H1 (cell line): ENCODE measurements around the gene C1QTNF4. TPM values are rescaled to one million over a fixed set of nuclear protein-coding genes. Genes with fewer than 3 reads are reported as not detected.
"Not testable (repeated sequence)": the region's sequence is repeated elsewhere in the genome, so short reads cannot be mapped to it uniquely, and the experiment has no call there.

Experiments used
- CTCF ChIA-PET: fragments of 300-600 bp; sonication (Branson Sonifier 250); formaldehyde crosslinking; loops from one replicate; lab custom pipeline; 2021; ENCODE audit not compliant: partially characterized antibody; lab: Charles Lee
- POLR2A ChIA-PET: fragments of 300-600 bp; sonication (Branson Sonifier 250); formaldehyde crosslinking; loops from one replicate; lab custom pipeline; 2021; ENCODE audit warnings: inconsistent platforms; ENCODE audit not compliant: partially characterized antibody; lab: Charles Lee
- DNase-seq, 2 experiments: peaks; one replicate each; pipeline versions ENCODE4 v3.0.0 to v3.0.0-alpha.2; 2010 to 2022; ENCODE audit warnings: low spot score in 2 of 2, low read depth in 1 of 2, mixed read lengths in 1 of 2
- FAIRE-seq: peaks from 2 replicates; lab custom pipeline; 2011; peaks lifted over from hg19 to GRCh38; lab: Jason Lieb, UNC
- H2AFZ ChIP-seq: 2 replicates; pipeline ENCODE4 v1.8.1; 2012; ENCODE audit warnings: low read length, inconsistent platforms
- H2AK5ac ChIP-seq: 2 replicates; pipeline ENCODE4 v1.6.1; 2013; ENCODE audit warnings: low read depth, low read length
- H2BK120ac ChIP-seq: replicated peaks from 2 replicates; pipeline ENCODE3; 2013; ENCODE audit warnings: low read depth, low read length, inconsistent platforms
- H2BK12ac ChIP-seq: 2 replicates; pipeline ENCODE4 v1.6.1; 2013; ENCODE audit warnings: low read depth, low read length
- H2BK15ac ChIP-seq: 2 replicates; pipeline ENCODE4 v1.6.1; 2013; ENCODE audit warnings: low read length
- H2BK20ac ChIP-seq: 2 replicates; pipeline ENCODE4 v1.6.1; 2013; ENCODE audit warnings: low read length
- H2BK5ac ChIP-seq: 2 replicates; pipeline ENCODE4 v1.6.1; 2013; ENCODE audit warnings: low read depth, low read length
- H3K14ac ChIP-seq: 2 replicates; pipeline ENCODE4 v1.6.1; 2013; ENCODE audit warnings: inconsistent platforms; ENCODE audit not compliant: insufficient read length
- H3K18ac ChIP-seq: 2 replicates; pipeline ENCODE4 v1.6.1; 2013; ENCODE audit warnings: low read length; ENCODE audit errors: extremely low read depth
- H3K23ac ChIP-seq: 2 replicates; pipeline ENCODE4 v1.6.1; 2013; ENCODE audit warnings: inconsistent platforms; ENCODE audit not compliant: insufficient read length
- H3K23me2 ChIP-seq: 2 replicates; pipeline ENCODE4 v1.6.1; 2013; ENCODE audit warnings: low read depth, low read length
- H3K27ac ChIP-seq: 2 replicates; pipeline ENCODE4 v1.6.1; 2011; ENCODE audit warnings: low read depth, low read length, inconsistent platforms
- H3K27me3 ChIP-seq, 4 experiments: replicated peaks in 1 of 4; 1 replicate in 1 of 4; 2 replicates in 3 of 4; pipeline versions ENCODE4 v1.6.1 to v1.8.1; 2011 to 2013; ENCODE audit warnings: low read length in 3 of 4, mild to moderate bottlenecking in 3 of 4, inconsistent platforms in 2 of 4, mixed read lengths in 2 of 4, moderate library complexity in 1 of 4; ENCODE audit not compliant: control insufficient read depth in 3 of 4, insufficient read depth in 3 of 4; ENCODE audit errors: extremely low read depth in 1 of 4
- H3K36me3 ChIP-seq, 4 experiments: 2 replicates each; pipeline versions ENCODE4 v1.6.1 to v1.8.1; 2011 to 2013; ENCODE audit warnings: mild to moderate bottlenecking in 4 of 4, low read length in 3 of 4, moderate library complexity in 2 of 4, control low read depth in 1 of 4, inconsistent platforms in 1 of 4; ENCODE audit not compliant: insufficient read depth in 4 of 4, control insufficient read depth in 2 of 4
- H3K4ac ChIP-seq: replicated peaks from 2 replicates; pipeline ENCODE3; 2013; ENCODE audit warnings: low read length, low read depth, mixed read lengths, inconsistent platforms; ENCODE audit not compliant: insufficient read length
- H3K4me1 ChIP-seq, 4 experiments: replicated peaks in 1 of 4; 1 replicate in 1 of 4; 2 replicates in 3 of 4; pipeline versions ENCODE4 v1.6.1 to v1.8.1; 2011 to 2013; ENCODE audit warnings: low read length in 3 of 4, inconsistent platforms in 2 of 4, mixed read lengths in 1 of 4; ENCODE audit not compliant: insufficient read depth in 4 of 4, control insufficient read depth in 3 of 4
- H3K4me2 ChIP-seq, 2 experiments: 2 replicates each; pipeline versions ENCODE4 v1.6.1 to v1.8.1; 2011 to 2013; ENCODE audit warnings: low read depth in 2 of 2, low read length in 2 of 2, control low read depth in 1 of 2, inconsistent platforms in 1 of 2, mild to moderate bottlenecking in 1 of 2; ENCODE audit not compliant: insufficient read depth in 1 of 2
- H3K4me3 ChIP-seq, 4 experiments: fragments of 200-600, 300-600 bp in 1 of 4; sonication (generic), shearing (Covaris generic), sonication (Bioruptor Twin) in 1 of 4; 2 replicates each; pipeline versions ENCODE4 v1.5.1 to v1.8.1; 2011 to 2016; ENCODE audit warnings: low read length in 4 of 4, low read depth in 3 of 4, control low read depth in 2 of 4, inconsistent platforms in 2 of 4, mild to moderate bottlenecking in 2 of 4, mixed read lengths in 1 of 4, moderate library complexity in 1 of 4; ENCODE audit not compliant: insufficient read depth in 2 of 4; ENCODE audit errors: extremely low read depth in 1 of 4
- H3K56ac ChIP-seq: replicated peaks from 2 replicates; pipeline ENCODE3; 2013; ENCODE audit warnings: low read depth, mild to moderate bottlenecking, mixed read lengths, low read length, inconsistent platforms; ENCODE audit not compliant: insufficient read length
- H3K79me1 ChIP-seq: 2 replicates; pipeline ENCODE4 v1.6.1; 2013; ENCODE audit warnings: low read depth, low read length, control low read depth
- H3K79me2 ChIP-seq, 2 experiments: 2 replicates each; pipeline versions ENCODE4 v1.6.1 to v1.8.1; 2012 to 2013; ENCODE audit warnings: low read length in 2 of 2, mild to moderate bottlenecking in 2 of 2, inconsistent platforms in 1 of 2; ENCODE audit not compliant: insufficient read depth in 2 of 2, control insufficient read depth in 1 of 2
- H3K9ac ChIP-seq, 4 experiments: replicated peaks in 1 of 4; 1 replicate in 1 of 4; 2 replicates in 3 of 4; pipeline versions ENCODE4 v1.6.1 to v1.8.1; 2011 to 2013; ENCODE audit warnings: low read depth in 3 of 4, low read length in 3 of 4, control low read depth in 2 of 4, mild to moderate bottlenecking in 2 of 4, moderate library complexity in 2 of 4, inconsistent platforms in 1 of 4; ENCODE audit errors: extremely low read depth in 1 of 4
- H3K9me3 ChIP-seq, 2 experiments: 2 replicates each; pipeline versions ENCODE4 v1.6.1 to v1.8.1; 2012 to 2013; ENCODE audit warnings: mild to moderate bottlenecking in 2 of 2, moderate library complexity in 2 of 2, control low read depth in 1 of 2, inconsistent platforms in 1 of 2, low read depth in 1 of 2, low read length in 1 of 2, mixed read lengths in 1 of 2; ENCODE audit not compliant: insufficient read depth in 2 of 2
- H4K20me1 ChIP-seq, 2 experiments: replicated peaks in 1 of 2; 2 replicates each; pipeline versions ENCODE3 to v1.8.1; 2011 to 2013; ENCODE audit warnings: inconsistent platforms in 2 of 2, low read length in 2 of 2, mild to moderate bottlenecking in 1 of 2; ENCODE audit not compliant: insufficient read depth in 2 of 2, control insufficient read depth in 1 of 2
- H4K5ac ChIP-seq: 2 replicates; pipeline ENCODE4 v1.6.1; 2013; ENCODE audit warnings: low read length, low read depth, mixed read lengths, inconsistent platforms; ENCODE audit not compliant: insufficient read length
- H4K8ac ChIP-seq: 2 replicates; pipeline ENCODE4 v1.8.0; 2013; ENCODE audit warnings: mild to moderate bottlenecking, moderate library complexity, low read length, inconsistent platforms; ENCODE audit not compliant: insufficient read depth; ENCODE audit errors: extremely low read depth
- H4K91ac ChIP-seq: replicated peaks from 2 replicates; pipeline ENCODE3; 2013; ENCODE audit warnings: low read length, mixed read lengths, inconsistent platforms; ENCODE audit not compliant: insufficient read length
- KDM1A ChIP-seq: fragments of 200-600, 300-600 bp; sonication (generic); IDR thresholded peaks from 2 replicates; pipeline ENCODE4 v1.7.1; 2016; ENCODE audit warnings: mild to moderate bottlenecking, low read length, borderline replicate concordance
- SP2 ChIP-seq: IDR thresholded peaks from 2 replicates; pipeline ENCODE4 v1.6.1; 2012; ENCODE audit warnings: mild to moderate bottlenecking, low read length, inconsistent platforms
- WGBS, 2 experiments: shearing (Covaris generic) in 1 of 2; methylation state at CpG; one replicate each; pipeline versions ENCODE4 v1.1.6 to v1.1.7; 2013 to 2015; ENCODE audit warnings: low lambda C conversion rate in 2 of 2, mixed read lengths in 2 of 2, inconsistent platforms in 1 of 2, low coverage in 1 of 2, missing lambda C conversion rate in 1 of 2; ENCODE audit not compliant: insufficient replicate concordance in 2 of 2, insufficient coverage in 1 of 2, insufficient read length in 1 of 2; ENCODE audit errors: extremely low coverage in 1 of 2, missing lambda C conversion rate in 1 of 2; 5-methylcytosine and 5-hydroxymethylcytosine counted together
- polyA plus RNA-seq, 7 experiments: library from polyadenylated mRNA; depleted of rRNA in 3 of 7; stranded (reverse) in 5 of 7; unstranded in 2 of 7; fragments of >200 nt in 5 of 7; fragments of 200-250 nt in 2 of 7; gene quantifications; 1 replicate in 5 of 7; 2 replicates in 1 of 7; 4 replicates in 1 of 7; pipeline versions ENCODE4 v1.2.1 to v1.2.3, GENCODE V29; 2011 to 2013; ENCODE audit warnings: missing spikeins in 2 of 7, mixed read lengths in 2 of 7
- total RNA-seq: library from RNA; stranded (reverse); fragmentation: NEBNext Ultra II Directional; extraction: Animal tissue kit (Norgen Biotek cat#: 25700); gene quantifications from 2 replicates; pipeline ENCODE4 v1.2.1, GENCODE V29; 2021

Gene C1QTNF4
- total and polyA plus RNA-seq, 2 of the 8 experiments (the other 6 are each of a cell fraction or from before 2014, with no cell fraction given): 3.9 to 6.0 TPM

- TF ChIP-seq KDM1A (no peak), SP2 (no peak)
Measured at GRCh38 chr11:47558695-47559094, 35.5 kb downstream of the C1QTNF4 start (continued).

- H2BK12ac ChIP-seq, FAIRE-seq, H3K4me3 ChIP-seq, H3K27ac ChIP-seq, H2BK5ac ChIP-seq, DNase-seq, H3K4ac ChIP-seq, H2AFZ ChIP-seq, H3K56ac ChIP-seq, H3K36me3 ChIP-seq, H3K4me2 ChIP-seq, H2BK120ac ChIP-seq, H2AK5ac ChIP-seq, H2BK15ac ChIP-seq, H3K4me1 ChIP-seq, H3K9me3 ChIP-seq, H4K5ac ChIP-seq, H2BK20ac ChIP-seq, H3K9ac ChIP-seq, H3K27me3 ChIP-seq, H4K20me1 ChIP-seq, H3K14ac ChIP-seq, H4K8ac ChIP-seq, H3K79me2 ChIP-seq, H3K23me2 ChIP-seq, H3K18ac ChIP-seq, H4K91ac ChIP-seq, H3K79me1 ChIP-seq, H3K23ac ChIP-seq: not testable (repeated sequence)
- POLR2A ChIA-PET: interaction anchor here (0.7 to 3.3 kb wide), 2 partner anchors 8 to 22 kb away, joined by 3 to 24 read pairs; partner anchors contain the start of gene PTPMT1
- 93% methylated on average over 12 of the region's 12 CpGs; no CpG with 5 or more reads in 1 of the 2 experiments for WGBS, 2 experiments
- CTCF ChIA-PET: interaction anchor here (0.7 to 0.9 kb wide), 2 partner anchors 12 to 14 kb away, joined by 3 to 4 read pairs; no protein-coding TSS in a partner anchor
Measured at GRCh38 chr11:47557004-47557403, 37.2 kb downstream of the C1QTNF4 start.
